Adrenal gland (tissue), 12 donors: Measurements from ENCODE around the gene ELMOD3. TPM values are rescaled to one million over a fixed set of nuclear protein-coding genes. Genes with fewer than 3 reads are reported as not detected.
A peak's percentile ranks its signal among the peaks of the same experiment; 100 is the strongest.

ENCODE experiments used
- DNase-seq, 7 donors: peaks; one replicate each; pipeline ENCODE4 v3.0.0-alpha.2; 2019 to 2020
- H3K27ac ChIP-seq, 5 donors: fragments of 200-600 bp; sonication (generic) in 4 of 5; 1 replicate in 3 of 5; 2 replicates in 2 of 5; pipeline versions ENCODE4 v1.5.1 to v1.8.0; 2016 to 2020; ENCODE audit warnings: mild to moderate bottlenecking in 1 of 5
- H3K27me3 ChIP-seq: fragments of 200-600 bp; 2 replicates; pipeline ENCODE4 v1.8.0; 2021
- H3K36me3 ChIP-seq, 2 donors: fragments of 200-600 bp; replicated peaks in 1 of 2; 1 replicate in 1 of 2; 2 replicates in 1 of 2; pipeline versions ENCODE4 v1.5.1 to v1.8.0; 2018 to 2022
- H3K4me1 ChIP-seq, 2 donors: fragments of 200-600 bp; replicated peaks in 1 of 2; 1 replicate in 1 of 2; 2 replicates in 1 of 2; pipeline versions ENCODE4 v1.5.1 to v1.8.0; 2018 to 2021
- H3K4me3 ChIP-seq, 4 donors: fragments of 200-600 bp; sonication (generic) in 3 of 4; one replicate each; pipeline ENCODE4 v1.5.1; 2016 to 2018
- H3K9me3 ChIP-seq, 3 donors: fragments of 200-600 bp; sonication (generic) in 1 of 3; replicated peaks in 1 of 3; 1 replicate in 2 of 3; 2 replicates in 1 of 3; pipeline versions ENCODE4 v1.5.1 to v1.8.0; 2016 to 2021
- POLR2A ChIP-seq, 2 donors: fragments of 450-650 bp; IDR thresholded peaks; one replicate each; pipeline ENCODE4 v1.6.1; 2017; ENCODE audit warnings: antibody characterized with exemption in 2 of 2, mild to moderate bottlenecking in 2 of 2, moderate library complexity in 1 of 2
- WGBS, 4 donors: extraction: QIAGEN DNeasy Blood & Tissue Kit in 2 of 4; methylation state at CpG; one replicate each; pipeline versions ENCODE4 v1.1.5 to v1.1.7; 2013 to 2017; 5-methylcytosine and 5-hydroxymethylcytosine counted together
- intact Hi-C, 2 donors: fragments of 100-400 bp; cut with DNase I; formaldehyde crosslinking; loops; one replicate each; pipeline versions ENCODE4 v1.14.1 to v1.15.0; 2022 to 2023
- polyA plus RNA-seq, 3 donors: library from polyadenylated mRNA; stranded (reverse); fragments of 200-250 nt in 2 of 3; fragments of 350-450 nt in 1 of 3; fragmentation: Illumina TruSeq in 1 of 3; extraction: RNeasy Lipid Tissue Mini Kit (QIAGEN cat#74804) in 1 of 3; gene quantifications; one replicate each; pipeline ENCODE4 v1.2.3, GENCODE V29; 2013 to 2014
- total RNA-seq, 9 donors: library from RNA; depleted of rRNA in 4 of 9; stranded (reverse); fragments of >200 nt in 4 of 9; fragments of 120-200 nt in 1 of 9; fragmentation: NEBNext Ultra II Directional in 1 of 9; extraction: Animal tissue kit (Norgen Biotek cat#: 25700) in 1 of 9; gene quantifications; one replicate each; pipeline versions ENCODE4 v1.1.0 to v1.2.4, GENCODE V29; 2013 to 2023
- TF ChIP-seq, protein P1 (sequence below), 6 experiments: fragments of 450-650 bp in 4 of 6; fragments of 200-600 bp in 2 of 6; sonication (generic) in 1 of 6; IDR thresholded peaks; 1 replicate in 5 of 6; 2 replicates in 1 of 6; pipeline versions ENCODE4 v1.5.1 to v1.8.0; 2016 to 2021; ENCODE audit warnings: antibody characterized with exemption in 6 of 6, mild to moderate bottlenecking in 2 of 6, moderate library complexity in 1 of 6
- donor health status: healthy with polysubstance abuse.
- donor health status: Bipolar disorder and iron deficiency.
- donor health status: DM: yes; HTN: yes; CAD: no.
- donor health status: DM: no; HTN: no; CAD: no.
- donor health status: DM: no; HTN: no; CAD: no.
- donor health status: DM: yes; HTN: yes; CAD: no.

The ELMOD3 gene
- total and polyA plus RNA-seq, 12 donors: 12.3 to 69.0 (median 27.3) TPM

DNA sequence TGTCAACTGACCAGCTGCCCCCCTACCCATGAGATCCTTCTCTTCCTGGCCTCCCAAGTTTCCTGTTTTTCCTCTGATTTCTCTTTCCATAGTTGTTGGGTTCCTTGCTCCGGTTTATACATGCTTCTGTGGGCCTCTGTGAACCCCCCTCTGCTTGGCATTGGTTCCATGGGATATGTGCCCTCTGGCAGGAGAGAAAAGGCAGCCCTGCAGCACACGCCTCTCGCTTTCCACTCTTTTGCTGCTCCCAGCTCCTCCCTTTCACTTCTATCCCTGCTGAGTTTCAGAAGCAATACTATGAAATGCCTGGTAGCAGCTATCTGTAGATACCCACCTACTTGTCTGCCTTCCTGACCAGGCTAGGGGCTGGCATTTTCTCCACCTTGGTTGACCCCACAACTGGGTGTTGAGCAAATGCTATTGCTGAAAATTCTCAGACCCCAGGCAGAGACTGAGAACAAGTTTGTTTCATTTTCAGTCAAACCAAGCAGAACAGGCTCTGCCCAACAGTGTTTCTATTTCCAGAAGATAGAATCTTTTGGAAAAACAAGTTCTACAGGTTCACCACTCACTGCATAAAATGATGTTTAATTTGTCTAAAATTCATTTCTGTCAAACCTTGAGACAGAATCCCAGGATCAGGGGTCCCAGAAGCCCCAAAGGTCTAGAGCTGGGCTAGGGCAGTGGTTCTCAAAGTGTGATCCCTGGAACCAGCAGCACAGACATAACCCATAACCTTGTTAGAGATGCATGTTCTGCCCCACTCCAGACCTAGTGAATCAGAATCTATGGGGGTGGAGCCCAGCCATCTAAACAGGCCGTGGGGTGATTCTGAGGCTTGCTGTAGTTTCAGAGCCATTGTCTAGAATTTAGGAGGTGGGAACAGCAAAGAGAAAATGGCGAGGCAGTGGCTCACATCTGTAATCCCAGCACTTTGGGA, 42.2 kb downstream of the ELMOD3 start:
- 72 to 77% (median 75%) methylated on average over 4 to 5 of the region's 5 CpGs for WGBS, 4 donors
- Histone ChIP-seq H3K4me3 (no peak overlapping the region), H3K9me3 (no peaks in the 10 kb centered on the region), H3K27ac (peak overlapping the region in 1 of 5 donors; percentile 8), H3K36me3 (peaks cover 0 to 1% of the 10 kb centered on the region in 2 donors), H3K4me1 (peaks cover 3 to 9% of the 10 kb centered on the region in 2 donors), H3K27me3 (no peaks in the 10 kb centered on the region)
- intact Hi-C loops: no loop called here
- TF ChIP-seq, protein P1, sequence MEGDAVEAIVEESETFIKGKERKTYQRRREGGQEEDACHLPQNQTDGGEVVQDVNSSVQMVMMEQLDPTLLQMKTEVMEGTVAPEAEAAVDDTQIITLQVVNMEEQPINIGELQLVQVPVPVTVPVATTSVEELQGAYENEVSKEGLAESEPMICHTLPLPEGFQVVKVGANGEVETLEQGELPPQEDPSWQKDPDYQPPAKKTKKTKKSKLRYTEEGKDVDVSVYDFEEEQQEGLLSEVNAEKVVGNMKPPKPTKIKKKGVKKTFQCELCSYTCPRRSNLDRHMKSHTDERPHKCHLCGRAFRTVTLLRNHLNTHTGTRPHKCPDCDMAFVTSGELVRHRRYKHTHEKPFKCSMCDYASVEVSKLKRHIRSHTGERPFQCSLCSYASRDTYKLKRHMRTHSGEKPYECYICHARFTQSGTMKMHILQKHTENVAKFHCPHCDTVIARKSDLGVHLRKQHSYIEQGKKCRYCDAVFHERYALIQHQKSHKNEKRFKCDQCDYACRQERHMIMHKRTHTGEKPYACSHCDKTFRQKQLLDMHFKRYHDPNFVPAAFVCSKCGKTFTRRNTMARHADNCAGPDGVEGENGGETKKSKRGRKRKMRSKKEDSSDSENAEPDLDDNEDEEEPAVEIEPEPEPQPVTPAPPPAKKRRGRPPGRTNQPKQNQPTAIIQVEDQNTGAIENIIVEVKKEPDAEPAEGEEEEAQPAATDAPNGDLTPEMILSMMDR (IDR thresholded peaks at IDR 0.05): no peak
- TF ChIP-seq POLR2A (IDR thresholded peaks at IDR 0.05): no peak
- no peak for DNase-seq

DNA sequence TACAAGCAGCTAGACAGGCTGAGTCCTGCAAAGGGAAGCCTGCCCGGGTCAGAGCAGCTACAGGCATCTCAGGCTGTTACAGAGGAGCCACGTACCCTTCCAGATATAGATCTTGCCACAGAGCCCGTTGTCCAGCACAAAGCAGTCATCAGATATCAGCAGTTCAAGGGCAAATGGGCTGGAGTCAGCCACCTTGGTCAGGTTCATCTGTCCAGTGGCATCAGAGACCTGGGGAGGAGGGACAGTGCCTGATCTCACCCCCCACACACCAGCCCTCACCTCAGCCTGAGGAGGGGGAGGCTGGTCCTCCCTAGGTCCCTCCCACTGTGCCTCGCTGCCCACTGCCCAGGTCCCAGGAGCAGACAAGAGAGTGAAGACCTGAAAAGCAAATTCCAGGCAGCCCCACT, 43.4 kb downstream of the ELMOD3 start:
- Histone ChIP-seq H3K27ac (no peak overlapping the region), H3K36me3 (no peaks in the 10 kb centered on the region), H3K4me1 (peaks cover 3 to 9% of the 10 kb centered on the region in 2 donors), H3K27me3 (no peaks in the 10 kb centered on the region), H3K4me3 (no peak overlapping the region), H3K9me3 (no peaks in the 10 kb centered on the region)
- peak in 1 of 7 donors; percentile 38 for DNase-seq
- 58 to 93% (median 72%) methylated on average over 3 to 4 of the region's 4 CpGs for WGBS, 4 donors
- TF ChIP-seq, protein P1 (IDR thresholded peaks at IDR 0.05): no peak
- TF ChIP-seq POLR2A (IDR thresholded peaks at IDR 0.05): no peak
- intact Hi-C loops: no loop called here

DNA sequence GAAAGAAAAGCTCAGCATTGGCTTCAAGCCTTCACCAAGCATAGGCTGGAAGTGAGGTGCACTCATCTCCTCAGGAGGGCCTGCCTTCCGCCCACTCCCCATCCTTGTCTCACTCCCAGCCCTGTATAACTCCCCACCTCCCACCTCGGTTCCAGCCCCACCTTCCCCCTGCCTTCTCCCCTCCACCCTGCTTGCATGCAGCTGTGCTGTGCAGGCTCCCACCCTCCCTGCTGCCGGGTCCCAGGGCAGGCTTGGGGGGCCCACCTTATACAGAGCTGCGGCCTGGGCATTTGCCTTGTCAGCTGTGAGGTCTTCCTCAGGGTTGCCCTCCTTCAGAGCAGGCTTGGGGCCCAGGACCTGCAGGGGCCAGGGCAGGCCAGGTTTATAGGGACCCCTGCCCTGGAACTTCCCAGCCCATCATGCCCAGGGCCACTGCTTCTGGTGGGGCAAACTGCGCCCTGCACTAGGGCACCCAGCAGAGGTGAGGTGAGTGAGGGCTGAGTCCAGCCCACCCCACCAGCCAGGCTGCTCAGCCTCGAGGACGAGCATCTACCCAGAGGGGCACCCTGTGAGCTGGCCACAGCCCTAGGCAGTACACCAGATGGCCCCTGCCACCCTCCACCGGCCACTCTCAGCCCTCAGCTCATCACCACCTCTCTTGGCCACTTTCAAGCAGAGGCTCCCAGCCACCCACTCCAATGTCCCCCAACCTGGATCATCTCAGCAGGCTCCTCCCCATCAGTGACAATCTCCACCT, 44.0 kb downstream of the ELMOD3 start:
- no peaks in the 10 kb centered on the region for H3K9me3 ChIP-seq
- WGBS, 4 donors: 90 to 96% (median 92%) methylated on average over 4 to 8 of the region's 8 CpGs
- H3K27ac ChIP-seq: no peak overlapping the region
- H3K4me1 ChIP-seq: peaks cover 3 to 9% of the 10 kb centered on the region in 2 donors
- TF ChIP-seq, protein P1 (IDR thresholded peaks at IDR 0.05): no peak
- no peak for TF ChIP-seq POLR2A (IDR thresholded peaks at IDR 0.05)
- H3K36me3 ChIP-seq: no peaks in the 10 kb centered on the region
- no peak overlapping the region for H3K4me3 ChIP-seq
- no peak for DNase-seq
- intact Hi-C loops: no loop called here
- no peaks in the 10 kb centered on the region for H3K27me3 ChIP-seq

DNA sequence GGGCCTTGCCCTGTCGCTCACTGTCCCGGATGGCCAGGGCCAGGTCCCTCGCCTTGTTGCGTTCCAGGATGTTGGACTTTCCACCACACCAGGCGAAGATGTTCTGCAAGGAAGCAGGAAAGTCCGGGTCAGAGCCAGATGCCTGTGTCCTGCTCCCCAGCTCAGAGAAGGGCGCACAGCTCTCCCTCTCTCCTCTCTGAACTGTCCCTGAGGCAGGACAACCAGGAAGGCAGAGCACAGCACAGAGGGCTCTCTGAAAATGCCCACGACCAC, 44.5 kb downstream of the ELMOD3 start:
- Histone ChIP-seq H3K4me1 (peaks cover 0 to 9% of the 10 kb centered on the region in 2 donors), H3K4me3 (no peak overlapping the region), H3K27ac (no peak overlapping the region), H3K27me3 (no peaks in the 10 kb centered on the region), H3K36me3 (no peaks in the 10 kb centered on the region), H3K9me3 (no peaks in the 10 kb centered on the region)
- no peak for TF ChIP-seq POLR2A (IDR thresholded peaks at IDR 0.05)
- TF ChIP-seq, protein P1 (IDR thresholded peaks at IDR 0.05): no peak
- DNase-seq: no peak
- WGBS, 4 donors: 80 to 96% (median 94%) methylated on average over 3 to 8 of the region's 8 CpGs
- intact Hi-C loops: no loop called here
